Activated naive CD4-positive, alpha-beta T cell treated with anti-CD3 and anti-CD28 coated beads, Interleukin-2, amount 50 U/mL, for 24 hours (primary cell): ENCODE data around the gene CBX6.

Experiments used
- H3K27ac Mint-ChIP-seq: one replicate; pipeline ENCODE4 v1.8.0; 2021; ENCODE audit warnings: mild to moderate bottlenecking, mixed read lengths
- H3K27me3 Mint-ChIP-seq: one replicate; pipeline ENCODE4 v1.8.0; 2021; ENCODE audit warnings: mixed read lengths
- H3K36me3 Mint-ChIP-seq: one replicate; pipeline ENCODE4 v1.8.0; 2021; ENCODE audit warnings: mixed read lengths
- H3K4me1 Mint-ChIP-seq: one replicate; pipeline ENCODE4 v1.8.0; 2021; ENCODE audit warnings: mixed read lengths
- H3K4me3 Mint-ChIP-seq: one replicate; pipeline ENCODE4 v1.8.0; 2021; ENCODE audit warnings: mild to moderate bottlenecking, mixed read lengths
- H3K9me3 Mint-ChIP-seq: one replicate; pipeline ENCODE4 v1.8.0; 2021; ENCODE audit warnings: mixed read lengths

The CBX6 gene

DNA sequence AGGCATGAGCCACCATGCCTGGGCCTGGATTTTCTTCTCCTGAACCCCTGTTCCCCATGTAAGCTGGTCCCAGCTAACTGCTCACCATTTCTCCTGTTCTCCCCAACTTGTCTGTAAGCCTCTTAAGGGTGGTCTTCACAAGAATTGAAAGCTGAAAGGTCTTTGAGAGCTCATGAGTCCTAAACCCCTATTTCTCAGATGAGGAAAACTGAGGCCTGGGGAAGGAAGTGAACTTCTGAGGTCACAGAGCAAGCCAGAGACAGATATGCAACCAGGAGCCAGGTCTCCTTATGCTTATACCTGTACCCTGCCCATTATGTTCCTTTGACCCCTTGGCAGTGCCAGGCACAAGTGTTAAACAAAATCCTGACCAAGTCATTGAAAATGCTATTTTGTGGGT, 44.5 kb downstream of the CBX6 start:
- Mint-ChIP-seq H3K36me3 (no peaks in the 10 kb centered on the region), H3K9me3 (no peaks in the 10 kb centered on the region), H3K4me1 (no peaks in the 10 kb centered on the region), H3K27me3 (no peaks in the 10 kb centered on the region), H3K27ac (no peak overlapping the region), H3K4me3 (no peak overlapping the region)

DNA sequence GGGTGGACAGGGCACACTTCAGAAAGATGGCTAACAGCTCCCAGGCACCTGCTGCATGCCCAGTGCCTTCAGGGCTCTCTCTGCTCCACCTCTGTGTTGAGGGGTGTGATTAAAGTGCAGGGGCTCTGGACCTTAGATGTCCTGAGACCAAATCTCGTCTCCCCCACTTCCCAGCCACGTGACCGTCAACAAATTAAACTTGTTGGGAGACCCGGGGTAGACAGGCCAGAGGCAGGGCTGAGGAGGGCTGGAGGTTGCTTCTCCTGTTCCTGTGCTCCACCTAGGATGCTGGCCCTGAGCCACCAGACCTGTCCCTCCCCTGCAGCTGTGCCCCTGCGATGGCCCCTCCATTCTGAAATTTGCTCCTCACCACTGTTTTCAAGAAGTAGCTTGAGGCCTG, 45.2 kb downstream of the CBX6 start:
- no peak overlapping the region for H3K27ac Mint-ChIP-seq
- no peak overlapping the region for H3K4me3 Mint-ChIP-seq
- no peaks in the 10 kb centered on the region for H3K9me3 Mint-ChIP-seq
- H3K4me1 Mint-ChIP-seq: no peaks in the 10 kb centered on the region
- H3K36me3 Mint-ChIP-seq: no peaks in the 10 kb centered on the region
- no peaks in the 10 kb centered on the region for H3K27me3 Mint-ChIP-seq

DNA sequence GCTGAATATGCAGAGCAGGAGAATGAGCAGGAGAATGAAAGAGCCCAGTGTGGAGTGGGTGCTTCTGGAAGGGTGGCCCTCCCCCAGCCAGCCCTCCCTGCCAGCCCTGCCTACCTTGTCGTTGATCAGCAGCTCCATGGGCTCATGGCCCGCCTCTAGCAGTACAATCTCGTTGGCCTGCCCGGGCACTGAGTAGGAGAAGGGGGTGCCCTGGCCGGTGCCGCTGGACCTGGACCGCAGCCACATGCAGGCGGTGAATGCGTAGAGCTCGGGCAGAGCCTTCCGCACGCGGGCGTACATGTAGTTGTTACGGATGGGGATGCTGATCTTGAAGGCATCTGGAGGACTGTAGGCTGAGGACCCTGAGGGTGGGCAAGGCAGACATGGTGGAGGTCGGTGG, 45.6 kb downstream of the CBX6 start:
- H3K4me1 Mint-ChIP-seq: no peaks in the 10 kb centered on the region

DNA sequence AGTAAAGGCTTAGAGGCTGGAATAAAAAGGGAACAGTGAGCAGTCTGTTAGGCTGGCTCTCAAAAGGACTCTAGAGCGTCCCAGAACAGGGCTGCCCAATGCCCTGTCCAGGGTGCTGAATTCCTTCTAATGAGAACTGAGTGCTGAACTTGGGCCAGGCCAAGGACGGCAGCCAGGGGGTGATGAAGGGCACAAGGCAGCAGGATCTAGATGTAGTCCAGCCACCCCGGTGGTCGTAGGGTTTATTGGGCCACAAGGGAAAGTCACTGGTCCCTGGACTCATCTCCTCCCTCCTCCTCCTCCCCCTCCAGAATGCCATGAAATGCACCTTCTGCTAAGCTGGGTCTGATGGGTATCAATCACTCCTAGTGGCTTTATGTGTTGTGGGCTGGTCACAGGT, 47.4 kb downstream of the CBX6 start:
- H3K4me1 Mint-ChIP-seq: no peaks in the 10 kb centered on the region
- no peaks in the 10 kb centered on the region for H3K9me3 Mint-ChIP-seq
- no peak overlapping the region for H3K27ac Mint-ChIP-seq
- no peaks in the 10 kb centered on the region for H3K27me3 Mint-ChIP-seq
- no peaks in the 10 kb centered on the region for H3K36me3 Mint-ChIP-seq
- H3K4me3 Mint-ChIP-seq: no peak overlapping the region

More for the DNA sequence above, 45.6 kb downstream of the CBX6 start:
- Mint-ChIP-seq H3K9me3 (no peaks in the 10 kb centered on the region), H3K36me3 (no peaks in the 10 kb centered on the region), H3K27me3 (no peaks in the 10 kb centered on the region), H3K4me3 (no peak overlapping the region), H3K27ac (no peak overlapping the region)

DNA sequence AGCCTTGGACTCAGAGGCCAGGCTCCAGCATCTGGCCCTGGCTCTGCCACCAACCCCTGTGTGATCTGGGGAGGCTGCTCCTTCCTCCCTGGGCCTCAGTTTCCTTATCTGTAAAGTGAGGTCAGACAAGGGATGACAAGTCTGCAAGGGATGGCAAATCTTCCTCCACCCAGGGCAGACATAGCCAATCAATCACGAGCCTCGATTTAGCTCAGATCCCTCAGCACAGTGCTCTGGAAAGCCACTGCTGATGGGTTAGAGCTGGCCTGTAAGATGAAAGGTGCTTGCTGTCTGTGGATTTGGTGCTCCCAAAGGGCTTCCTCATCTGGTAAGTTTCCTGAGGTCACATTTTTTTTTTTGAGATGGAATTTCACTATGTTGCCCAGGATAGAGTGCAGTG, 48.4 kb downstream of the CBX6 start:
- Mint-ChIP-seq H3K36me3 (no peaks in the 10 kb centered on the region), H3K9me3 (no peaks in the 10 kb centered on the region), H3K4me1 (no peaks in the 10 kb centered on the region), H3K27ac (no peak overlapping the region), H3K4me3 (no peak overlapping the region), H3K27me3 (no peaks in the 10 kb centered on the region)

DNA sequence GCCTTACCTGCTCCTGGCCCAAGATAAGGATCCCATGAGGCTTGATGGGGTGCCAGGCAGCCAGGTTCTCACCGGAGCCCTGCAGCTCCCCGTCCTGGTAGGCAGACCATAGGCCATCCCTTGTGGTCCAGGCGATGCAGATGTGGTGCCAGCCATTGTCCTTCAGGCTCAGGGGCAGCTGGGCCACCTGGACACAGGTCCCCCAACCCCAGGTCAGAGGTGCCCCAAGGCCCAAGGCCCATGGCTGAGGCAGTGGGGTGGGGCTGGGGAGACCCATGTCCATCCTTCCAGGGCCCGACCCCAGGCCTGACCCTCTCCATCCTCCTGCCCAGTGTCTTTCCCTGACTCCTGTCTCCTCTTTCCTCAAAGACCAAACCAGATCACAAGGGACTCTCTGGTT, 48.9 kb downstream of the CBX6 start:
- Mint-ChIP-seq H3K27ac (no peak overlapping the region), H3K4me1 (no peaks in the 10 kb centered on the region), H3K36me3 (no peaks in the 10 kb centered on the region), H3K4me3 (no peak overlapping the region), H3K9me3 (no peaks in the 10 kb centered on the region), H3K27me3 (no peaks in the 10 kb centered on the region)

DNA sequence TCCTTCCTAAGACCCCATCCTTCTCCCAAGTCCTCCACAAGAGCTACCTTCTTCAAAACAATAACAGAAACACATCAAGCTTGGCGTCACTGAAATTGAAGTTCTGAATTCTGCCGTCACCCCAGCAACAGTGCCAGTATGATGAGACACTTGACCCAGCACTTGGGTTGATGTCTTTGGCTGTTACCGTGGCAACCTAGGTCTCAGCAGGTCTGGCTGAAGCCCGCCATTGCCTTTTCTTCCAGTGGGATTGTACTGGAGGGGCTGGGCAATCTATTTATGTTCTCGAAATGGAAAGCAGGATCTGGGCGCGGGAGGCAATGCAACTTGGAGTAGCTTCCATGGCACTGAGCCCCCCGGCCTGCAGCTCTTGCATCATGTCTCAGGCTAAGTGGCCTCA, 52.0 kb downstream of the CBX6 start:
- no peaks in the 10 kb centered on the region for H3K4me1 Mint-ChIP-seq
- no peaks in the 10 kb centered on the region for H3K27me3 Mint-ChIP-seq
- no peak overlapping the region for H3K4me3 Mint-ChIP-seq
- H3K36me3 Mint-ChIP-seq: no peaks in the 10 kb centered on the region
- no peak overlapping the region for H3K27ac Mint-ChIP-seq
- H3K9me3 Mint-ChIP-seq: no peaks in the 10 kb centered on the region

DNA sequence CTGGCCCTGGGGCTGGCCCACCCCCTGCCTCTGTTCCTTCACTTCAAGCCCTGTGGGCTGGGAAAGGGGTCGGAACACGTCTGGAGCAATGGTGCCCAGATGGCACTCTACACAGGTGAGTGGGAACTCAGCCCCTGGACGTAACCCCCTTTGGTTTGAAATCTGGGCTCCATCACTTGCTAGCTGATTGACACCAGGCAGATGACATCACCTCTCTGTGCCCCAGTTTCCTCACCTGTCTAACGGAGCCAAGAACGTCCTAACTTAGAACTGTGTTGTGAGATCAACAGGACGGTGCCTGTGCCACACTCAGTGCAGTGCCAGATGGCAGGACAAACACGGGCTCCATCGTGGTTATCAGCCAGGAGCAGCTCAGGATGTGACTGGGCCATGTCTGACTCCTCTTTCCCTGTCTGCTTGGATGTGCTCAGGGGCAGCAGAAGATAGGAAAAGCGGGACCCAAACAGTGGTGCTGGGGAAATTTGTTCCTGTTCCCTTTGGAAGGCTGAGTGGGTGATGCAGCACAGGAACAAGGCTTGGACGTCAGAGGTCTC, 52.6 kb downstream of the CBX6 start:
- H3K9me3 Mint-ChIP-seq: no peaks in the 10 kb centered on the region
- H3K27me3 Mint-ChIP-seq: no peaks in the 10 kb centered on the region
- no peaks in the 10 kb centered on the region for H3K4me1 Mint-ChIP-seq
- no peaks in the 10 kb centered on the region for H3K36me3 Mint-ChIP-seq
- H3K27ac Mint-ChIP-seq: no peak overlapping the region
- no peak overlapping the region for H3K4me3 Mint-ChIP-seq

DNA sequence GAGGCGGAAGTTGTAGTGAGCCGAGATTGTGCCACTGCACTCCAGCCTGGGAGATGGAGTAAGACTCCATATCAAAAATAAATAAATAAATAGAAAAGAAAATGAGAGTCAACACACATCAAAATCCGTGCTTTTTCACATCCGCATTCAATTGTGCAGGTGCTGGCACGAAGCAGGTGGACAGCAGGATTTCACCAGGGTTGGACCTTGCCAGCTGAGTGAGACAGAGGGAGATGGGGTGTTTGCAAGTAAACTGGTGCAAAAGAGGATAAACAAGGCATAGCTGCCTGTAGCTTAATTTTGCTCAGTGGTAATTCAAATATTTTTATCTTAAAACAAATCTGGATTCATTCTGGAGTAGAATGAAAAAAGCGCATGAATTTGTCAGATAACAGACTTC, 54.8 kb downstream of the CBX6 start:
- Mint-ChIP-seq H3K27ac (no peak overlapping the region), H3K4me1 (no peaks in the 10 kb centered on the region), H3K27me3 (no peaks in the 10 kb centered on the region), H3K9me3 (no peaks in the 10 kb centered on the region), H3K4me3 (no peak overlapping the region), H3K36me3 (no peaks in the 10 kb centered on the region)

DNA sequence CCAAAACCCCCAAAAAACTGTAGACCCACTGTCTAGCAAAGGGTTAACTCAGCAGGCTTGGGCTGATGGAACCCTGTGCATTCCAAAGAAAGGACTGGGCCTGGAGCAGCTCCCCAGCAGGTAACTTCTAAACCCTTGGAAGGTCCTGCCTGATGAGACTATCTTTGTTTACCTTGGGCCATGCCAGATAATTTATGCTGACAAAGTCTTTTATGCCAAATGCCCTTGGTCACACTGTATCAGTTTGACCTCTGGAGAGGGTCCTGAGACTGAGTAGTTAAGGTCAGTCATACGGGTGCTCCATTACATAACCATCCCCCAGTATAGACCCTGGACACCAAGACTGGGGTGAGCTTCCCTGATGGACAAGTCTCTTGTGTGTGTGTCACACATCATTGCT, 56.2 kb downstream of the CBX6 start:
- Mint-ChIP-seq H3K4me3 (no peak overlapping the region), H3K27me3 (no peaks in the 10 kb centered on the region), H3K36me3 (no peaks in the 10 kb centered on the region), H3K9me3 (no peaks in the 10 kb centered on the region), H3K27ac (no peak overlapping the region), H3K4me1 (no peaks in the 10 kb centered on the region)
